GM12878 (cell line): Measurements from ENCODE around the gene NOL11. TPM values are rescaled to one million over a fixed set of nuclear protein-coding genes. Genes with fewer than 3 reads are reported as not detected.

Source experiments
- ATAC-seq: fragments of 200-7000 bp; cut with Tn5 transposase; 3 replicates; pipeline ENCODE4 v1.9.1; 2020; ENCODE audit warnings: mild to moderate bottlenecking, moderate library complexity
- BruUV-seq: library from RNA; stranded (reverse); fragments of 400-500 nt; replicated peaks from 2 replicates; lab custom pipeline; 2021; lab: Mats Ljungman, UMichigan
- CTCF ChIA-PET: fragments of 300-600 bp; sonication (Branson Sonifier 250); formaldehyde crosslinking; extraction: SDS; loops from one replicate; lab custom pipeline; 2021; ENCODE audit warnings: inconsistent platforms; lab: Yijun Ruan, JAX
- POLR2A ChIA-PET: fragments of 350-600 bp; formaldehyde crosslinking; extraction: SDS; loops from one replicate; lab custom pipeline; 2021; ENCODE audit warnings: inconsistent platforms; lab: Charles Lee
- RAD21 ChIA-PET: fragments of 300-600 bp; sonication (Branson Sonifier 250); formaldehyde crosslinking; loops from one replicate; lab custom pipeline; 2023; ENCODE audit warnings: antibody characterized with exemption; ENCODE audit not compliant: unreplicated experiment; lab: Charles Lee
- SMC1A ChIA-PET: fragments of 300-600 bp; sonication (Branson Sonifier 250); formaldehyde crosslinking; loops from one replicate; lab custom pipeline; 2023; ENCODE audit not compliant: unreplicated experiment, uncharacterized antibody; lab: Charles Lee
- DNase-seq: peaks from one replicate; pipeline ENCODE4 v3.0.0-alpha.2; 2011; ENCODE audit warnings: low read depth, low spot score
- FAIRE-seq: peaks from 3 replicates; lab custom pipeline; 2011; peaks lifted over from hg19 to GRCh38; lab: Jason Lieb, UNC
- H2AFZ ChIP-seq: 2 replicates; pipeline ENCODE4 v1.6.0; 2011; ENCODE audit warnings: low read depth, low read length, control low read depth; ENCODE audit not compliant: control insufficient read depth
- H3K27ac ChIP-seq: 2 replicates; pipeline ENCODE4 v1.5.1; 2011; ENCODE audit warnings: control low read depth; ENCODE audit not compliant: control insufficient read depth, insufficient read depth
- H3K27me3 ChIP-seq, 2 experiments: replicated peaks in 1 of 2; 2 replicates each; pipeline versions ENCODE4 v1.6.0 to v1.6.1; 2011; ENCODE audit warnings: low read length in 1 of 2; ENCODE audit not compliant: control insufficient read depth in 2 of 2, insufficient read depth in 2 of 2
- H3K36me3 ChIP-seq, 2 experiments: 2 replicates each; pipeline ENCODE4 v1.5.1; 2011; ENCODE audit warnings: low read length in 1 of 2; ENCODE audit not compliant: control insufficient read depth in 2 of 2, insufficient read depth in 2 of 2
- H3K4me1 ChIP-seq: 2 replicates; pipeline ENCODE4 v1.6.1; 2011; ENCODE audit warnings: mild to moderate bottlenecking, low read length, moderate library complexity, mixed read lengths; ENCODE audit not compliant: control insufficient read depth, insufficient read depth
- H3K4me2 ChIP-seq: 2 replicates; pipeline ENCODE4 v1.6.0; 2011; ENCODE audit warnings: control low read depth; ENCODE audit not compliant: control insufficient read depth, insufficient read depth
- H3K4me3 ChIP-seq: fragments of 200-600 bp; sonication (generic); 2 replicates; pipeline ENCODE4 v1.5.1; 2016
- H3K79me2 ChIP-seq: 2 replicates; pipeline ENCODE4 v1.6.0; 2011; ENCODE audit warnings: low read length; ENCODE audit not compliant: control insufficient read depth, insufficient read depth
- H3K9ac ChIP-seq: 2 replicates; pipeline ENCODE4 v1.8.0; 2011; ENCODE audit warnings: low read length, control low read depth, mixed read lengths; ENCODE audit not compliant: control insufficient read depth, insufficient read depth
- H3K9me3 ChIP-seq: replicated peaks from 3 replicates; pipeline ENCODE4 v1.5.1; 2011; ENCODE audit warnings: mild to moderate bottlenecking, low read length; ENCODE audit not compliant: control insufficient read depth, insufficient read depth
- H4K20me1 ChIP-seq: 2 replicates; pipeline ENCODE4 v1.6.0; 2011; ENCODE audit not compliant: control insufficient read depth, insufficient read depth
- BCL11A ChIP-seq: IDR thresholded peaks from 2 replicates; pipeline ENCODE4 v1.6.1; 2011; ENCODE audit warnings: low read depth, low read length
- CHD4 ChIP-seq: fragments of 200-600 bp; sonication (generic); IDR thresholded peaks from 2 replicates; pipeline ENCODE4 v1.6.1; 2016; ENCODE audit warnings: mild to moderate bottlenecking
- EZH2 ChIP-seq: IDR thresholded peaks from 2 replicates; pipeline ENCODE4 v1.6.1; 2012; ENCODE audit warnings: low read depth, mild to moderate bottlenecking, control low read depth, inconsistent platforms, low read length, borderline replicate concordance; ENCODE audit not compliant: control insufficient read depth
- FOS ChIP-seq: IDR thresholded peaks from 3 replicates; pipeline ENCODE4 v1.6.1; 2011; ENCODE audit warnings: borderline replicate concordance; ENCODE audit not compliant: insufficient read length; ENCODE audit errors: extremely low read depth
- MEF2A ChIP-seq: IDR thresholded peaks from 2 replicates; pipeline ENCODE4 v1.6.1; 2011; ENCODE audit warnings: low read depth, mild to moderate bottlenecking, low read length, moderate library complexity; ENCODE audit not compliant: insufficient read depth
- MYB ChIP-seq: fragments of 150-350 bp; IDR thresholded peaks from 2 replicates; pipeline ENCODE4 v1.6.1; 2014; ENCODE audit warnings: mild to moderate bottlenecking, low read depth, low read length, borderline replicate concordance
- NR2F1 ChIP-seq: fragments of 450-650 bp; conservative IDR thresholded peaks from 2 replicates; pipeline ENCODE4 v1.6.1; 2017; ENCODE audit warnings: mild to moderate bottlenecking
- PML ChIP-seq: IDR thresholded peaks from 2 replicates; pipeline ENCODE4 v1.6.1; 2012; ENCODE audit warnings: low read length, inconsistent platforms
- RELA ChIP-seq: fragments of 450-650 bp; IDR thresholded peaks from 2 replicates; pipeline ENCODE4 v1.8.0; 2014; ENCODE audit warnings: borderline replicate concordance; ENCODE audit not compliant: partially characterized antibody
- SMC3 ChIP-seq: IDR thresholded peaks from 2 replicates; pipeline ENCODE4 v1.6.1; 2011; ENCODE audit warnings: low read length, improper control_type of control experiment, borderline replicate concordance
- YBX1 ChIP-seq: fragments of 450-650 bp; IDR thresholded peaks from 2 replicates; pipeline ENCODE4 v1.6.1; 2016; ENCODE audit warnings: antibody characterized with exemption
- YY1 ChIP-seq: IDR thresholded peaks from 2 replicates; pipeline ENCODE4 v1.6.1; 2011; ENCODE audit warnings: low read depth, mild to moderate bottlenecking, low read length
- ZSCAN29 ChIP-seq: fragments of 450-650 bp; IDR thresholded peaks from 2 replicates; pipeline ENCODE4 v1.6.1; 2017; ENCODE audit warnings: mild to moderate bottlenecking, moderate library complexity
- WGBS: methylation state at CpG from one replicate; pipeline ENCODE4 v1.1.6; 2016; ENCODE audit warnings: low lambda C conversion rate; ENCODE audit not compliant: insufficient replicate concordance, insufficient coverage; ENCODE audit errors: missing lambda C conversion rate; 5-methylcytosine and 5-hydroxymethylcytosine counted together
- in situ Hi-C: fragments of 300-500 bp; cut with MboI; formaldehyde crosslinking; loops from 9 replicates; pipeline ENCODE4 v1.14.3; 2018; ENCODE audit warnings: mixed read lengths
- intact Hi-C: fragments of 100-400 bp; cut with micrococcal nuclease; formaldehyde crosslinking; loops from one replicate; pipeline ENCODE4 v1.14.2; 2022; ENCODE audit not compliant: unreplicated experiment
- polyA plus RNA-seq, 11 experiments: library from polyadenylated mRNA; depleted of rRNA in 4 of 11; unstranded in 6 of 11; stranded (reverse) in 5 of 11; fragments of >200 nt; fragmentation: Nextera tagmentation in 4 of 11; fragmentation: Illumina TruSeq in 1 of 11; extraction: Ambion mirVana in 4 of 11; extraction: Trizol in 1 of 11; gene quantifications; 1 replicate in 1 of 11; 2 replicates in 10 of 11; pipeline versions ENCODE4 v1.2.1 to v1.2.3, GENCODE V29; 2011 to 2016; ENCODE audit warnings: inconsistent platforms in 2 of 11, missing spikeins in 2 of 11, low read depth in 1 of 11
- total RNA-seq, 4 experiments: library from RNA; depleted of rRNA in 3 of 4; stranded (reverse); fragments of >200 nt in 3 of 4; fragmentation: Illumina TruSeq in 1 of 4; extraction: Trizol in 1 of 4; gene quantifications; 2 replicates each; pipeline versions ENCODE4 v1.2.1 to v1.2.3, GENCODE V29; 2013 to 2021
- TF ChIP-seq, protein P1 (sequence below): fragments of 450-650 bp; IDR thresholded peaks from 2 replicates; pipeline ENCODE4 v1.6.1; 2017; ENCODE audit warnings: mild to moderate bottlenecking, moderate library complexity
- TF ChIP-seq, protein P2 (sequence below): IDR thresholded peaks from 2 replicates; pipeline ENCODE4 v1.6.1; 2012; ENCODE audit warnings: low read length, inconsistent platforms
- TF ChIP-seq, protein P3 (sequence below): fragments of 450-650 bp; IDR thresholded peaks from 2 replicates; pipeline ENCODE4 v1.6.1; 2017; ENCODE audit warnings: borderline replicate concordance
- TF ChIP-seq, protein P4 (sequence below): fragments of 450-650 bp; IDR thresholded peaks from 2 replicates; pipeline ENCODE4 v1.6.1; 2018; ENCODE audit warnings: borderline replicate concordance, mild to moderate bottlenecking; ENCODE audit not compliant: partially characterized antibody

The NOL11 gene
- total and polyA plus RNA-seq, 10 of the 15 experiments (the other 5 are each of a cell fraction or from before 2014, with no cell fraction given), result 54.8 to 130 (median 94.6) TPM

DNA sequence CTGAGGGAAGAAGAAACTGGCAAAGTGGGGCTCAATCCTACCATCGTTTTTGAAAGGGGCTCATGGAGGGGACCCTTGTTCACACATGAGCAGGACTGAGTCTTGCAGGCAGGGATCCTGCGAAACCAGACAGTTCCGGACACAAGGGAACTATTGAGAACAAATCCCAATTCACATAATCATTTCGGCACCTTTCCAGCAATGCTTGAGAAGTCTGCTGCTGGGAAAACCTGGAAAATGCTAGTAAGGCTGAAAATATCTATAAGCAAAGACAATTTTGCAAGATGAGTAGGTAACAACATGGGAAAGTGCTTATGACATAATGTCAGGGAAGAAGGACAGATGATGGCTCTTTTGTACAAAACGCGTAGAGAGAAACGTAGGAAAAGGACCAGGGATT, 55.5 kb downstream of the NOL11 start:
- H2AFZ ChIP-seq, result no peak overlapping the region
- no peaks in the 10 kb centered on the region for H3K9me3 ChIP-seq
- H3K27me3 ChIP-seq, result no peaks in the 10 kb centered on the region; a peak in 1 of 4 replicates
- intact Hi-C loops, result loop anchor here (10.0 kb wide), 1 partner anchor 398 kb away; the partner anchor contains the start of gene PITPNC1
- no peaks in the 10 kb centered on the region for H3K4me1 ChIP-seq
- 52% methylated on average over 7 of the region's 7 CpGs for WGBS
- FAIRE-seq (no peak), DNase-seq (no peak), ATAC-seq (no peak)
- no peak overlapping the region for H3K4me3 ChIP-seq
- H4K20me1 ChIP-seq, result no peaks in the 10 kb centered on the region
- in situ Hi-C loops, result loop anchor here (10.0 kb wide), 1 partner anchor 408 kb away; the partner anchor contains the start of gene PSMD12
- no TSS peak for BruUV-seq
- no peak overlapping the region for H3K9ac ChIP-seq
- ChIA-PET RAD21 (no interaction called here), SMC1A (no interaction called here), POLR2A (no interaction called here), CTCF (interaction anchor here (0.6 kb wide), 1 partner anchor 1022 kb away, joined by 3 read pairs; no protein-coding TSS in a partner anchor)
- H3K27ac ChIP-seq, result no peak overlapping the region
- H3K36me3 ChIP-seq, result no peaks in the 10 kb centered on the region
- no peak overlapping the region for H3K4me2 ChIP-seq
- H3K79me2 ChIP-seq, result no peaks in the 10 kb centered on the region
- TF ChIP-seq, protein P1, sequence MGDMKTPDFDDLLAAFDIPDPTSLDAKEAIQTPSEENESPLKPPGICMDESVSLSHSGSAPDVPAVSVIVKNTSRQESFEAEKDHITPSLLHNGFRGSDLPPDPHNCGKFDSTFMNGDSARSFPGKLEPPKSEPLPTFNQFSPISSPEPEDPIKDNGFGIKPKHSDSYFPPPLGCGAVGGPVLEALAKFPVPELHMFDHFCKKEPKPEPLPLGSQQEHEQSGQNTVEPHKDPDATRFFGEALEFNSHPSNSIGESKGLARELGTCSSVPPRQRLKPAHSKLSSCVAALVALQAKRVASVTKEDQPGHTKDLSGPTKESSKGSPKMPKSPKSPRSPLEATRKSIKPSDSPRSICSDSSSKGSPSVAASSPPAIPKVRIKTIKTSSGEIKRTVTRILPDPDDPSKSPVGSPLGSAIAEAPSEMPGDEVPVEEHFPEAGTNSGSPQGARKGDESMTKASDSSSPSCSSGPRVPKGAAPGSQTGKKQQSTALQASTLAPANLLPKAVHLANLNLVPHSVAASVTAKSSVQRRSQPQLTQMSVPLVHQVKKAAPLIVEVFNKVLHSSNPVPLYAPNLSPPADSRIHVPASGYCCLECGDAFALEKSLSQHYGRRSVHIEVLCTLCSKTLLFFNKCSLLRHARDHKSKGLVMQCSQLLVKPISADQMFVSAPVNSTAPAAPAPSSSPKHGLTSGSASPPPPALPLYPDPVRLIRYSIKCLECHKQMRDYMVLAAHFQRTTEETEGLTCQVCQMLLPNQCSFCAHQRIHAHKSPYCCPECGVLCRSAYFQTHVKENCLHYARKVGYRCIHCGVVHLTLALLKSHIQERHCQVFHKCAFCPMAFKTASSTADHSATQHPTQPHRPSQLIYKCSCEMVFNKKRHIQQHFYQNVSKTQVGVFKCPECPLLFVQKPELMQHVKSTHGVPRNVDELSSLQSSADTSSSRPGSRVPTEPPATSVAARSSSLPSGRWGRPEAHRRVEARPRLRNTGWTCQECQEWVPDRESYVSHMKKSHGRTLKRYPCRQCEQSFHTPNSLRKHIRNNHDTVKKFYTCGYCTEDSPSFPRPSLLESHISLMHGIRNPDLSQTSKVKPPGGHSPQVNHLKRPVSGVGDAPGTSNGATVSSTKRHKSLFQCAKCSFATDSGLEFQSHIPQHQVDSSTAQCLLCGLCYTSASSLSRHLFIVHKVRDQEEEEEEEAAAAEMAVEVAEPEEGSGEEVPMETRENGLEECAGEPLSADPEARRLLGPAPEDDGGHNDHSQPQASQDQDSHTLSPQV, result no peak
- no peak for TF ChIP-seq BCL11A
- TF ChIP-seq, protein P2, sequence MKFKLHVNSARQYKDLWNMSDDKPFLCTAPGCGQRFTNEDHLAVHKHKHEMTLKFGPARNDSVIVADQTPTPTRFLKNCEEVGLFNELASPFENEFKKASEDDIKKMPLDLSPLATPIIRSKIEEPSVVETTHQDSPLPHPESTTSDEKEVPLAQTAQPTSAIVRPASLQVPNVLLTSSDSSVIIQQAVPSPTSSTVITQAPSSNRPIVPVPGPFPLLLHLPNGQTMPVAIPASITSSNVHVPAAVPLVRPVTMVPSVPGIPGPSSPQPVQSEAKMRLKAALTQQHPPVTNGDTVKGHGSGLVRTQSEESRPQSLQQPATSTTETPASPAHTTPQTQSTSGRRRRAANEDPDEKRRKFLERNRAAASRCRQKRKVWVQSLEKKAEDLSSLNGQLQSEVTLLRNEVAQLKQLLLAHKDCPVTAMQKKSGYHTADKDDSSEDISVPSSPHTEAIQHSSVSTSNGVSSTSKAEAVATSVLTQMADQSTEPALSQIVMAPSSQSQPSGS, result no peak
- TF ChIP-seq MEF2A, result no peak
- TF ChIP-seq CHD4, result no peak
- no peak for TF ChIP-seq NR2F1
- no peak for TF ChIP-seq PML
- TF ChIP-seq MYB, result no peak
- no peak for TF ChIP-seq RELA
- no peak for TF ChIP-seq SMC3
- TF ChIP-seq, protein P3, sequence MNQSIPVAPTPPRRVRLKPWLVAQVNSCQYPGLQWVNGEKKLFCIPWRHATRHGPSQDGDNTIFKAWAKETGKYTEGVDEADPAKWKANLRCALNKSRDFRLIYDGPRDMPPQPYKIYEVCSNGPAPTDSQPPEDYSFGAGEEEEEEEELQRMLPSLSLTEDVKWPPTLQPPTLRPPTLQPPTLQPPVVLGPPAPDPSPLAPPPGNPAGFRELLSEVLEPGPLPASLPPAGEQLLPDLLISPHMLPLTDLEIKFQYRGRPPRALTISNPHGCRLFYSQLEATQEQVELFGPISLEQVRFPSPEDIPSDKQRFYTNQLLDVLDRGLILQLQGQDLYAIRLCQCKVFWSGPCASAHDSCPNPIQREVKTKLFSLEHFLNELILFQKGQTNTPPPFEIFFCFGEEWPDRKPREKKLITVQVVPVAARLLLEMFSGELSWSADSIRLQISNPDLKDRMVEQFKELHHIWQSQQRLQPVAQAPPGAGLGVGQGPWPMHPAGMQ, result no peak
- TF ChIP-seq YY1, result no peak
- TF ChIP-seq FOS, result no peak
- TF ChIP-seq ZSCAN29, result no peak
- TF ChIP-seq, protein P4, sequence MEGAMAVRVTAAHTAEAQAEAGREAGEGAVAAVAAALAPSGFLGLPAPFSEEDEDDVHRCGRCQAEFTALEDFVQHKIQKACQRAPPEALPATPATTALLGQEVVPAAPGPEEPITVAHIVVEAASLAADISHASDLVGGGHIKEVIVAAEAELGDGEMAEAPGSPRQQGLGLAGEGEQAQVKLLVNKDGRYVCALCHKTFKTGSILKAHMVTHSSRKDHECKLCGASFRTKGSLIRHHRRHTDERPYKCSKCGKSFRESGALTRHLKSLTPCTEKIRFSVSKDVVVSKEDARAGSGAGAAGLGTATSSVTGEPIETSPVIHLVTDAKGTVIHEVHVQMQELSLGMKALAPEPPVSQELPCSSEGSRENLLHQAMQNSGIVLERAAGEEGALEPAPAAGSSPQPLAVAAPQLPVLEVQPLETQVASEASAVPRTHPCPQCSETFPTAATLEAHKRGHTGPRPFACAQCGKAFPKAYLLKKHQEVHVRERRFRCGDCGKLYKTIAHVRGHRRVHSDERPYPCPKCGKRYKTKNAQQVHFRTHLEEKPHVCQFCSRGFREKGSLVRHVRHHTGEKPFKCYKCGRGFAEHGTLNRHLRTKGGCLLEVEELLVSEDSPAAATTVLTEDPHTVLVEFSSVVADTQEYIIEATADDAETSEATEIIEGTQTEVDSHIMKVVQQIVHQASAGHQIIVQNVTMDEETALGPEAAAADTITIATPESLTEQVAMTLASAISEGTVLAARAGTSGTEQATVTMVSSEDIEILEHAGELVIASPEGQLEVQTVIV, result no peak
- TF ChIP-seq EZH2, result no peak
- no peak for TF ChIP-seq YBX1
